HL-60 (cell line): ENCODE results near the gene ST6GALNAC3.

Source experiments
- POLR2AphosphoS5 ChIP-seq: IDR thresholded peaks from 2 replicates; pipeline ENCODE4 v1.6.1; 2012; ENCODE audit warnings: low read depth
- TF ChIP-seq, protein P1 (sequence below): IDR thresholded peaks from one replicate; pipeline ENCODE4 v1.5.1; 2011; ENCODE audit warnings: low read length, control low read depth, inconsistent platforms; ENCODE audit not compliant: insufficient read depth
- TF ChIP-seq, protein P2 (sequence below): IDR thresholded peaks from 2 replicates; pipeline ENCODE4 v1.6.1; 2012; ENCODE audit warnings: low read depth; ENCODE audit not compliant: insufficient replicate concordance

DNA sequence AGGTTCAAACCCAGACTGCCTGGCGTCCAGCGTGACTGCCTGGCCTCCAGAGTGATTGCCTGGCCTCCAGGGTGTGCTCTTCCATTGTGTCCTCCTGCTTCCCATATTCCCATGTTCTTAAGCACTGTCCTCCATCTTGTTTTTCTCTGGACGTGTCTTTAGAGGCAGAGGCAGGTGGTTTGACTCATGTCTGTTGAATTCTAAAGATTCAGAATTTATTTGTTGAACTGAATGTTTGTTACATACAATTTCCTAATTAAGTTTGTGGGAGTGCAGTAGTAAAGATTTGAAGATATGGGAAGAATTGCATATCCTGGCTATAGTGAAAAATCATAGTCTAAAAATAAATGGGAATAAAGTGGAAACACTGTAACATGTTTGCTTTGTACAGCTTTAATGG lies 18.3 kb downstream of the ST6GALNAC3 start:
- TF ChIP-seq, protein P1, sequence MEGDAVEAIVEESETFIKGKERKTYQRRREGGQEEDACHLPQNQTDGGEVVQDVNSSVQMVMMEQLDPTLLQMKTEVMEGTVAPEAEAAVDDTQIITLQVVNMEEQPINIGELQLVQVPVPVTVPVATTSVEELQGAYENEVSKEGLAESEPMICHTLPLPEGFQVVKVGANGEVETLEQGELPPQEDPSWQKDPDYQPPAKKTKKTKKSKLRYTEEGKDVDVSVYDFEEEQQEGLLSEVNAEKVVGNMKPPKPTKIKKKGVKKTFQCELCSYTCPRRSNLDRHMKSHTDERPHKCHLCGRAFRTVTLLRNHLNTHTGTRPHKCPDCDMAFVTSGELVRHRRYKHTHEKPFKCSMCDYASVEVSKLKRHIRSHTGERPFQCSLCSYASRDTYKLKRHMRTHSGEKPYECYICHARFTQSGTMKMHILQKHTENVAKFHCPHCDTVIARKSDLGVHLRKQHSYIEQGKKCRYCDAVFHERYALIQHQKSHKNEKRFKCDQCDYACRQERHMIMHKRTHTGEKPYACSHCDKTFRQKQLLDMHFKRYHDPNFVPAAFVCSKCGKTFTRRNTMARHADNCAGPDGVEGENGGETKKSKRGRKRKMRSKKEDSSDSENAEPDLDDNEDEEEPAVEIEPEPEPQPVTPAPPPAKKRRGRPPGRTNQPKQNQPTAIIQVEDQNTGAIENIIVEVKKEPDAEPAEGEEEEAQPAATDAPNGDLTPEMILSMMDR, result no peak
- no peak for TF ChIP-seq POLR2AphosphoS5
- TF ChIP-seq, protein P2, sequence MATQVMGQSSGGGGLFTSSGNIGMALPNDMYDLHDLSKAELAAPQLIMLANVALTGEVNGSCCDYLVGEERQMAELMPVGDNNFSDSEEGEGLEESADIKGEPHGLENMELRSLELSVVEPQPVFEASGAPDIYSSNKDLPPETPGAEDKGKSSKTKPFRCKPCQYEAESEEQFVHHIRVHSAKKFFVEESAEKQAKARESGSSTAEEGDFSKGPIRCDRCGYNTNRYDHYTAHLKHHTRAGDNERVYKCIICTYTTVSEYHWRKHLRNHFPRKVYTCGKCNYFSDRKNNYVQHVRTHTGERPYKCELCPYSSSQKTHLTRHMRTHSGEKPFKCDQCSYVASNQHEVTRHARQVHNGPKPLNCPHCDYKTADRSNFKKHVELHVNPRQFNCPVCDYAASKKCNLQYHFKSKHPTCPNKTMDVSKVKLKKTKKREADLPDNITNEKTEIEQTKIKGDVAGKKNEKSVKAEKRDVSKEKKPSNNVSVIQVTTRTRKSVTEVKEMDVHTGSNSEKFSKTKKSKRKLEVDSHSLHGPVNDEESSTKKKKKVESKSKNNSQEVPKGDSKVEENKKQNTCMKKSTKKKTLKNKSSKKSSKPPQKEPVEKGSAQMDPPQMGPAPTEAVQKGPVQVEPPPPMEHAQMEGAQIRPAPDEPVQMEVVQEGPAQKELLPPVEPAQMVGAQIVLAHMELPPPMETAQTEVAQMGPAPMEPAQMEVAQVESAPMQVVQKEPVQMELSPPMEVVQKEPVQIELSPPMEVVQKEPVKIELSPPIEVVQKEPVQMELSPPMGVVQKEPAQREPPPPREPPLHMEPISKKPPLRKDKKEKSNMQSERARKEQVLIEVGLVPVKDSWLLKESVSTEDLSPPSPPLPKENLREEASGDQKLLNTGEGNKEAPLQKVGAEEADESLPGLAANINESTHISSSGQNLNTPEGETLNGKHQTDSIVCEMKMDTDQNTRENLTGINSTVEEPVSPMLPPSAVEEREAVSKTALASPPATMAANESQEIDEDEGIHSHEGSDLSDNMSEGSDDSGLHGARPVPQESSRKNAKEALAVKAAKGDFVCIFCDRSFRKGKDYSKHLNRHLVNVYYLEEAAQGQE, result no peak
